Measurements from ENCODE around the gene SAMD9L.
"Not testable (repeated sequence)": the region's sequence is repeated elsewhere in the genome, so short reads cannot be mapped to it uniquely, and the experiment has no call there.

DNA sequence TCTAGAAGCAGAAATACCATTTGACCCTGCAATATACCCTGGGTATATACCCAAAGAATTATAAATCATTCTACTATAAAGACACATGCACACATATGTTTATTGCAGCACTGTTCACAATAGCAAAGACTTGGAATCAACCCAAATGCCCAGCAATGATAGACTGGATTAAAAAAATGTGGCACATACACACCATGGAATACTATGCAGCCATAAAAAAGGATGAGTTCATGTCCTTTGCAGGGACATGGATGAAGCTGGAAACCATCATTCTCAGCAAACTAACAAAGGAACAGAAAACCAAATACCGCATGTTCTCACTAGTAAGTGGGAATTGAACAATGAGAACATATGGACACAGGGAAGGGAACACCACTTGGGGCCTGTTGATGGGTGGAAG is 21.2 kb downstream of the SAMD9L start:
- TF ChIP-seq, protein P1, sequence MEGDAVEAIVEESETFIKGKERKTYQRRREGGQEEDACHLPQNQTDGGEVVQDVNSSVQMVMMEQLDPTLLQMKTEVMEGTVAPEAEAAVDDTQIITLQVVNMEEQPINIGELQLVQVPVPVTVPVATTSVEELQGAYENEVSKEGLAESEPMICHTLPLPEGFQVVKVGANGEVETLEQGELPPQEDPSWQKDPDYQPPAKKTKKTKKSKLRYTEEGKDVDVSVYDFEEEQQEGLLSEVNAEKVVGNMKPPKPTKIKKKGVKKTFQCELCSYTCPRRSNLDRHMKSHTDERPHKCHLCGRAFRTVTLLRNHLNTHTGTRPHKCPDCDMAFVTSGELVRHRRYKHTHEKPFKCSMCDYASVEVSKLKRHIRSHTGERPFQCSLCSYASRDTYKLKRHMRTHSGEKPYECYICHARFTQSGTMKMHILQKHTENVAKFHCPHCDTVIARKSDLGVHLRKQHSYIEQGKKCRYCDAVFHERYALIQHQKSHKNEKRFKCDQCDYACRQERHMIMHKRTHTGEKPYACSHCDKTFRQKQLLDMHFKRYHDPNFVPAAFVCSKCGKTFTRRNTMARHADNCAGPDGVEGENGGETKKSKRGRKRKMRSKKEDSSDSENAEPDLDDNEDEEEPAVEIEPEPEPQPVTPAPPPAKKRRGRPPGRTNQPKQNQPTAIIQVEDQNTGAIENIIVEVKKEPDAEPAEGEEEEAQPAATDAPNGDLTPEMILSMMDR (conservative IDR thresholded peaks at IDR 0.05; ENCODE audit: low read depth, low read length), result not testable (repeated sequence)
- TF ChIP-seq EZH2 (IDR thresholded peaks at IDR 0.05; ENCODE audit: borderline replicate concordance, low read depth, low read length, poor library complexity, severe bottlenecking), result not testable (repeated sequence)

All from A673 (cell line).